Measurements from ENCODE around the gene SPDYE1.
A peak's percentile ranks its signal among the peaks of the same experiment; 100 is the strongest.
"Not testable (repeated sequence)": the region's sequence is repeated elsewhere in the genome, so short reads cannot be mapped to it uniquely, and the experiment has no call there.

SPDYE1 gene, protein sequence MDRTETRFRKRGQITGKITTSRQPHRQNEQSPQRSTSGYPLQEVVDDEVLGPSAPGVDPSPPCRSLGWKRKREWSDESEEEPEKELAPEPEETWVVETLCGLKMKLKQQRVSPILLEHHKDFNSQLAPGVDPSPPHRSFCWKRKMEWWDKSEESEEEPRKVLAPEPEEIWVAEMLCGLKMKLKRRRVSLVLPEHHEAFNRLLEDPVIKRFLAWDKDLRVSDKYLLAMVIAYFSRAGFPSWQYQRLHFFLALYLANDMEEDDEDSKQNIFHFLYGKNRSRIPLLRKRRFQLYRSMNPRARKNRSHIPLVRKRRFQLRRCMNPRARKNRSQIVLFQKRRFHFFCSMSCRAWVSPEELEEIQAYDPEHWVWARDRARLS

DNA sequence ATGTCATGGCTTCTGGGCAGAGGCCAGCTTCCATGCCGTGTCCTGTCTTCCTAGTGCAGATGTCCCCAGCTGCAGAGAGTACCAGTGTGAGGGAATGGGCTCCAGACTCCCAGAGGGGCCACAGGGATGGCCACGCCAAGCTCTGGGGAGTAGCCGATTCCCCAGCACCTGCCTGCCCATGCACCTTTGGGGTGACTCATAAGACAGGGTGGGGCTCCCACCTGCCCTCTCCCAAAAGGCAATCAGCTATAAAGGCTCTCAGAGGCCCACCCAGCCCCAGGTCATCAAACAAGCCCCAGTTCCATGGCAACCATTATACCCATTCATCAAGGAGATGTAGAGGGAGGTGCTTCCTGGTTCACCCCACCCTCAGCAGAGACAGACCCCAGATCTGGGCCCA lies at the start of gene SPDYE1:
Gene SPDYE1 (plus strand): TSS at position 366 of the 400 bp plus-strand sequence. CDS start 2,053 bp downstream, outside the sequence.
- not testable (repeated sequence) for H3K27me3 ChIP-seq; H3K4me2 ChIP-seq; H4K20me1 ChIP-seq; H3K4me3 ChIP-seq; H3K9ac ChIP-seq; H3K27ac ChIP-seq; H3K36me3 ChIP-seq; H3K9me3 ChIP-seq (replicated peaks in 1 of 11)
- H3K4me1 ChIP-seq = peaks cover 8 to 13% (median 12%) of the 10 kb centered on the region in 10 experiments; a peak in 19 of 20 replicates

DNA sequence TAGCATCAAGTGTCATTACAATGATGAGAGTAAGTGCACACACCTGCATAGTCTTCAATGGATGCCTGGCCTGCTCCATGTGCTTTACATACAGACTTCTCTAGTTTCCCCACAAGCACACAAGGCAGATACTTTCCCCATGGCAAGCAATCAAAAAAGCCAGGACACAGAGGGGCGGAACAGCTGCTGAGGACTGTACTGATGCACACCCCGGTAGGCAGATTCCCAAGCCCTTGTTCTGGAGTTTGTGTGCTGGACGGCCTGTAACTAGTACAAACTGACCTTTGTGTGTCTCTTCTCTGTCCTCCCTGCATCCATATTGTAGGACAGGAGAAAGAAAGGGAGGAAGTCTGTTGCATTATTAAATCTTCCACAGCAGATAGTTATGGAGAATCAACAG lies 45.7 kb upstream of the SPDYE1 start:
- Histone ChIP-seq H3K36me3 (peaks cover 13 to 55% (median 45%) of the 10 kb centered on the region in 11 experiments; a peak in 20 of 22 replicates), H3K4me2 (no peak overlapping the region), H3K4me3 (no peak overlapping the region), H3K9me3 (replicated peaks in 1 of 11) (no peaks in the 10 kb centered on the region), H3K4me1 (peaks cover 0 to 36% (median 21%) of the 10 kb centered on the region in 10 experiments; a peak in 16 of 20 replicates), H3K27me3 (no peaks in the 10 kb centered on the region), H3K27ac (no peak overlapping the region), H4K20me1 (no peaks in the 10 kb centered on the region), H3K9ac (no peak overlapping the region)
- no peak for TF ChIP-seq Cebpa-rat (IDR thresholded peaks at IDR 0.05)

DNA sequence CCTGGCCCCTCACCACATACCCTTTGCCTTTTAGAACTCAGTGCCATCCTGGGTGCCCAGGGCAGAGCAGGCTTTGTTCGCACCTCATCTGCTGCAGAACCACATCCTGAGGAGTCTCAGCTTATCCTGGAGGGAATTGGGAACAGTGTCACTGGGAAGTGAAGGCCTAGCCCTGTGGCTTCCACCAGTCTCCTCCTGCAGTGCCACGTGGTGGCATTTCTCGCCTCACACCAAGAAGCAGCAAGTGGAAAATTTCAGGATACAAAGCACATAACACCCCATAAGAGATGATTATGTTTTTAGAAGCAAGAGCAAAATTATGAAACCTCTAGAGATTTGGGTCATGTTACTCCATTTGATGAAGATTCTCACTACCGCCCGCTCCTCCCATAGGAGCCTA lies 44.6 kb upstream of the SPDYE1 start:
- peak overlapping the region in 1 of 11 experiments; percentile 7; a peak in 2 of 22 replicates for H3K4me2 ChIP-seq
- H3K27ac ChIP-seq = no peak overlapping the region

DNA sequence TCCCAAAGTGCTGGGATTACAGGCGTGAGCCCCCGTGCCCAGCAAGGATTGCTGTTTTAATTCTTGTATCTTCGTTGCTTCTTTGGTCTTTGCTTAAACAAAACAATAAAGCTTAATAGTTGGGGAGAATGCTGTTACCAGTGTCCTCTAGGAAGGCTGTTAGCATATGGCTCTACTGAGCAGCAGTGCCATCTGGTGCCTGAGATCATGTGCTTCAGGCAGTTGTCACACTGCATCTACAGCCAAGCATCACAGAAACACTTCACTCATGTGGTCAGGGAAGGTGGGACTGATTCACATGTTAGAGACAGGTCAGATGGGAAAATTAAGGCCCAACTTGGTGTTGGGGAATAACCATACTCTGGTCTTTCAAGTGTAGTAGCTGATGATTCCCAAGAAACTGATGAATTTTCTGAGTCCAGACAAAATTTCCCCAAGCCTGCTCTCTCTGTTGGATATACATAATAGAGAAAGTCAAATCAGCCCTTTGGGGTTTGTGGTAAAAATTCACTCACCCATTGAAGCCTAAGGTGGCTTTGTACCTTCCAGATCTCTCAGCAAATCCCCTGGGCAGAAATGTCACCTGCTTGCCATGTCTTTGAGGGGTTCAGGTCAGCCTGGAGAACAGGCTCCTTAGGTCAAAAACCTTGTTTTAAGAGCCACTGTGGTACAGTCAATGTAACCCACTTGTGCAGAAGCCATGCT lies 43.0 kb upstream of the SPDYE1 start:
- Histone ChIP-seq H3K4me2 (peak overlapping the region in 5 of 11 experiments; percentile 54 to 72 (median 64); a peak in 9 of 22 replicates), H3K9me3 (replicated peaks in 1 of 11) (peaks cover 8 to 18% (median 11%) of the 10 kb centered on the region in 11 experiments; a peak in 21 of 22 replicates), H3K27ac (no peak overlapping the region), H3K27me3 (no peaks in the 10 kb centered on the region), H3K4me1 (peaks cover 0 to 36% (median 21%) of the 10 kb centered on the region in 10 experiments; a peak in 16 of 20 replicates), H3K4me3 (no peak overlapping the region), H3K36me3 (peaks cover 13 to 41% (median 36%) of the 10 kb centered on the region in 11 experiments; a peak in 20 of 22 replicates), H4K20me1 (no peaks in the 10 kb centered on the region), H3K9ac (no peak overlapping the region; a peak in 1 of 22 replicates)
- no peak for TF ChIP-seq Cebpa-rat (IDR thresholded peaks at IDR 0.05)

More for the DNA sequence above, 44.6 kb upstream of the SPDYE1 start:
- Histone ChIP-seq H3K9ac (no peak overlapping the region), H3K9me3 (replicated peaks in 1 of 11) (peaks cover 0 to 2% (median 0%) of the 10 kb centered on the region in 11 experiments; a peak in 2 of 22 replicates), H3K27me3 (no peaks in the 10 kb centered on the region), H3K4me3 (no peak overlapping the region), H3K4me1 (peaks cover 0 to 36% (median 21%) of the 10 kb centered on the region in 10 experiments; a peak in 16 of 20 replicates), H4K20me1 (no peaks in the 10 kb centered on the region), H3K36me3 (peaks cover 13 to 55% (median 44%) of the 10 kb centered on the region in 11 experiments; a peak in 20 of 22 replicates)
- no peak for TF ChIP-seq Cebpa-rat (IDR thresholded peaks at IDR 0.05)

DNA sequence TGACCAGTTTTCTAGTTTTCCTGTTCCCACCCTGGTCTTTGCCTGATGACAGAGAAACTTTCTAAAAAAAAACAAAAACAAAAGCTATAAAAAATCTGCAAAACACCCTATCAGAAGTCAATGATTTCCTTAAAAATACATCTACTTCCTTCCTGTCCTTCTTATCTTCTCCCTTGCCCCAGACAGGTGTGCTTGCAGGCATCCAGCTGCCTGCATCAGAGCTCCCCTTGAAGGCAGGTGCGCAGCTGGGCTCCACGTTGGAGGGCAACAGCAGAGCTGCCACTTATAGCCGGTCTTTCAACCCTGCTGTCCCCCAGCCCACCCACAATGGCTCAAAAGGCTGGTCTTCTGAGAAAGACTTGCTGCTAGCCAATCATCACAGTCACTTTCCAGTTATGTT lies 41.7 kb upstream of the SPDYE1 start:
- TF ChIP-seq Cebpa-rat (IDR thresholded peaks at IDR 0.05) = no peak

DNA sequence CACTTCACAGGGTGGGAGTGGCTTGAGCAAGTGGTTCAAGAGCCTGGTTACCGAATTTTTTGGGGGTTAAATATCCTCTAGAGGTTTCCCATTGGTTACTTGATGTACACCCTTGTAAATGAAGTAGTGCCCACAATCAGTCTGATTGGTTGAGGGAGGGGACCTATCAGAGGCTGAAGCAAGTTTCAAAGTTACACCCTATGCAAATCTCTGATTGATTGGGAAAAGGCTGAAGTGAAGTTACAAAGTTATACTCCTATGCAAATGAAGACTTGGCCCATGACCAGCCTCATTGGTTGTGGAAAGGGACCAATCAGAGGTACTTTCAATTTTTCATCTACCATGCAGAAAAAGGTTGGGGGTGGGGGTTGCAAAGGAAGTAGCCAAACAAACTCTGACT lies 36.8 kb upstream of the SPDYE1 start:
- Histone ChIP-seq H3K9me3 (replicated peaks in 1 of 11) (peaks cover 11 to 22% (median 14%) of the 10 kb centered on the region in 11 experiments; a peak in 21 of 22 replicates), H3K4me1 (peaks cover 0 to 9% (median 5%) of the 10 kb centered on the region in 10 experiments; a peak in 15 of 20 replicates), H3K27me3 (no peaks in the 10 kb centered on the region), H3K27ac (no peak overlapping the region), H3K4me3 (no peak overlapping the region), H3K4me2 (no peak overlapping the region), H3K9ac (no peak overlapping the region), H4K20me1 (no peaks in the 10 kb centered on the region), H3K36me3 (peaks cover 0 to 15% (median 9%) of the 10 kb centered on the region in 11 experiments; a peak in 6 of 22 replicates)
- no peak for TF ChIP-seq Cebpa-rat (IDR thresholded peaks at IDR 0.05)

More for the DNA sequence above, 41.7 kb upstream of the SPDYE1 start:
- peak overlapping the region in 9 of 11 experiments; percentile 24 to 72 (median 54); a peak in 16 of 22 replicates for H3K4me2 ChIP-seq
- no peaks in the 10 kb centered on the region for H3K27me3 ChIP-seq
- H3K4me1 ChIP-seq = peaks cover 0 to 36% (median 21%) of the 10 kb centered on the region in 10 experiments; a peak in 16 of 20 replicates
- no peak overlapping the region for H3K27ac ChIP-seq
- H3K36me3 ChIP-seq = peaks cover 9 to 35% (median 30%) of the 10 kb centered on the region in 11 experiments; a peak in 20 of 22 replicates
- H3K9ac ChIP-seq = no peak overlapping the region
- peaks cover 11 to 22% (median 14%) of the 10 kb centered on the region in 11 experiments; a peak in 21 of 22 replicates for H3K9me3 ChIP-seq (replicated peaks in 1 of 11)
- H4K20me1 ChIP-seq = no peaks in the 10 kb centered on the region
- no peak overlapping the region for H3K4me3 ChIP-seq

DNA sequence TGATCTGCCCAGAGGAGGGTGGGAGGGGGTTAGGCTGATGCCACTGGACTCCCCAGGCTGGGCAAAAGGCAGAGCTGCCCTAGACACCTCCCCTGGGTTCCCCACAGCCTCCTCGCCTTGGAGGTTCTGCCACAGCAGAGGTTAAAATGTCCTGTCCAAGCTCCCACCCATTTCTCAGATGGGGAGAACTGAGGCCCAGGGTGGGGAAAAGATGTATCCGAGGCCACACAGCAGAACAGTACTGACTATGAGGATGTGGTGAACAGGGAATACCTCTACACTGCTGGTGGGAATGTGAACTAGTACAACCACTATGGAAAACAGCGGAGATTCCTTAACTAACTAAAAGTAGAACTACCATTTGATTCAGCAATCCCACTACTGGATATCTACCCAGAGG lies 31.3 kb upstream of the SPDYE1 start:
- H3K27me3 ChIP-seq; H4K20me1 ChIP-seq; H3K4me3 ChIP-seq; H3K4me2 ChIP-seq; H3K36me3 ChIP-seq; H3K4me1 ChIP-seq; H3K27ac ChIP-seq; H3K9ac ChIP-seq; H3K9me3 ChIP-seq (replicated peaks in 1 of 11): not testable (repeated sequence)

DNA sequence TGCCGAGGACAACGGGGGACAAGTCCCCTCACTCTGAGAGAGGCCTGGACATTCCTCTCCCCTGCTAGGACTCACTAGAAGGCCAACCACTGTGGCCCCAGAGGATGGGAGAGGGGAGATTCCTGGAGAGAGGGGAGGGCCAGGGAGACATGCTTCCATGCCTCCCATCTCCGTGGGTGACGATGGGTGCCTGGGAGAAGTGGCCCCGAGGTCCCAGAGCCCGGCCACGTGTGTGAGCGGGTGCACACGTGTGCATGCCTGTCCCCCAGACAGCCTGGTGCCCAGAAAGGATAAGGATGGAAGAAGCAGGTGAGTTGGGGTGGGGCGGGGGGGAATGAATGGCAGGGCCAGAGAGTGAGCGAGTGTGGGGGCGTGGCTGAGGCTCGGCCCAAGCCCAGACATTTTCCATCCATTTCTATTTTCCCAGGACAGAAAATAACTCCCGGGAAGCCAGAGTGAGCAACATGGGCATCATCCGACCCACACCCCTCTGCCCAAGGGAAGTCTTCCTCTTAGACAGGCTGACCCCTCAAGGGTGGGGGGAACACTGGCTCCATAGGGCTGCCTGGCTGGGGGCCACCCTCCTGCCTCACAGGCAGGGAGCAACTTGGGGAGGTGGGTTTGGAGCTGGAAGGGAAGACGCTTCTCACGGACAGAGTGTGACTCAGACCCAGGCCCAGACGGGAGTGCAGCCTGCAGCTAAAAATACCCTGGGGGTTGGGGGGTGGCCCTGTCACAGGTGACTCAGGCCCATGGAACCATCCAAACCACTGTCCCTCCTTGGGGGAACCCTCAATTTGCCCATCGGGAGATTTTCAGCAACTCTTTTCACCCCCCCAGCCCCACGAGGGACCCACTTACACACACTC lies 29.3 kb upstream of the SPDYE1 start:
- H3K9me3 ChIP-seq (replicated peaks in 1 of 11); H3K27me3 ChIP-seq; H3K4me2 ChIP-seq; H3K9ac ChIP-seq; H3K36me3 ChIP-seq; H3K4me3 ChIP-seq; H3K27ac ChIP-seq; H4K20me1 ChIP-seq: not testable (repeated sequence)
- H3K4me1 ChIP-seq = peaks cover 0 to 14% (median 10%) of the 10 kb centered on the region in 10 experiments; a peak in 13 of 20 replicates

DNA sequence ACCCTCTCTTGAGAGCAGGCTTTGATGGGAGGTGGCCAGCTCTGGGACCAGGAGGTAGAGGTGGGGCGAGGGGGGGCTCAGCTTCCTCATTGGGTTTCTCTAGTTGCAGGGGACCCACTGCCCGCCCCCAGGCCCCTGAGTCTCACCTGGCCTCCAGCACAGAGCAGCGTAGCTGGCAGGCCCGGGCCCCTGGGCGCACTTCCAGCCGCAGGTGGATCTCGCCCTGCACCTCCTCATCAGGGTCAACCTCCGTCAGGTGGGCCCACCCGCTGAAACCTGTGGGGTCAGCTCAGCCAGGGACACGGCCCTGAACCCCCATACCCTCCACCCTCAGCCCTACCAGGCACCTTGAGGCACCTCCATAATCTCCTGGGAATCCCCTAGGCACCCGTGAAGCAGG lies 28.1 kb upstream of the SPDYE1 start:
- not testable (repeated sequence) for H3K27ac ChIP-seq; H3K9ac ChIP-seq; H3K9me3 ChIP-seq (replicated peaks in 1 of 11); H3K4me3 ChIP-seq; H3K4me2 ChIP-seq; H3K36me3 ChIP-seq; H3K27me3 ChIP-seq; H4K20me1 ChIP-seq
- H3K4me1 ChIP-seq = peaks cover 0 to 24% (median 21%) of the 10 kb centered on the region in 10 experiments; a peak in 13 of 20 replicates

DNA sequence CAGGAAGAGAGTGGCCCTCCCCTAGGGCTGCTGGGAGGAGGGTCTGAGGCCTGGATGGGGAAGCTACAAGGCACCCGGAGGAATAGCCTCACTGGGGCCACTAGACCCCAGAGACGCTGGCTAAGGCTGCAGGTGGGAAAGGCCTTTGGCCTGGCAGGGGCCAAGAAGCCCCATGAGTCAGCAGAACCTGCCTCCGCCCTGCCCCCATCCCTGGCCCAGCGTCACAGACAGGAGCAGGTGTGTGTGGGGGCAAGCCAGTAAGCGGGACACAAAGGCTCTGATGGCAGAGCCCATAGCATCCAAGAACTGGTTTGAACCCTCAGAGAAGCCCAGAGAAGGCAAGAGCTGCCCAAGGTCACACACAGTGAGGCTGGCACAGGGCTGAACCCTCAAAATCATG lies 27.0 kb upstream of the SPDYE1 start:
- H3K36me3 ChIP-seq, H3K4me2 ChIP-seq, H3K4me3 ChIP-seq: not testable (repeated sequence)

More for the DNA sequence above, 27.0 kb upstream of the SPDYE1 start:
- H3K9ac ChIP-seq; H3K27ac ChIP-seq; H3K27me3 ChIP-seq; H3K9me3 ChIP-seq (replicated peaks in 1 of 11); H4K20me1 ChIP-seq: not testable (repeated sequence)
- peaks cover 0 to 29% (median 25%) of the 10 kb centered on the region in 10 experiments; a peak in 13 of 20 replicates for H3K4me1 ChIP-seq
